Measurements from ENCODE around the gene CACNA2D4. TPM values are rescaled to one million over a fixed set of nuclear protein-coding genes. Genes with fewer than 3 reads are reported as not detected.

CACNA2D4 gene
- total and polyA plus RNA-seq, 2 of the 13 experiments (the other 11 are each of a cell fraction or from before 2014, with no cell fraction given), result 14.2 to 136 TPM

GRCh38 chr12:1760566-1761382 is 157.7 kb downstream of the CACNA2D4 start (continued):
- TF ChIP-seq, protein P1, sequence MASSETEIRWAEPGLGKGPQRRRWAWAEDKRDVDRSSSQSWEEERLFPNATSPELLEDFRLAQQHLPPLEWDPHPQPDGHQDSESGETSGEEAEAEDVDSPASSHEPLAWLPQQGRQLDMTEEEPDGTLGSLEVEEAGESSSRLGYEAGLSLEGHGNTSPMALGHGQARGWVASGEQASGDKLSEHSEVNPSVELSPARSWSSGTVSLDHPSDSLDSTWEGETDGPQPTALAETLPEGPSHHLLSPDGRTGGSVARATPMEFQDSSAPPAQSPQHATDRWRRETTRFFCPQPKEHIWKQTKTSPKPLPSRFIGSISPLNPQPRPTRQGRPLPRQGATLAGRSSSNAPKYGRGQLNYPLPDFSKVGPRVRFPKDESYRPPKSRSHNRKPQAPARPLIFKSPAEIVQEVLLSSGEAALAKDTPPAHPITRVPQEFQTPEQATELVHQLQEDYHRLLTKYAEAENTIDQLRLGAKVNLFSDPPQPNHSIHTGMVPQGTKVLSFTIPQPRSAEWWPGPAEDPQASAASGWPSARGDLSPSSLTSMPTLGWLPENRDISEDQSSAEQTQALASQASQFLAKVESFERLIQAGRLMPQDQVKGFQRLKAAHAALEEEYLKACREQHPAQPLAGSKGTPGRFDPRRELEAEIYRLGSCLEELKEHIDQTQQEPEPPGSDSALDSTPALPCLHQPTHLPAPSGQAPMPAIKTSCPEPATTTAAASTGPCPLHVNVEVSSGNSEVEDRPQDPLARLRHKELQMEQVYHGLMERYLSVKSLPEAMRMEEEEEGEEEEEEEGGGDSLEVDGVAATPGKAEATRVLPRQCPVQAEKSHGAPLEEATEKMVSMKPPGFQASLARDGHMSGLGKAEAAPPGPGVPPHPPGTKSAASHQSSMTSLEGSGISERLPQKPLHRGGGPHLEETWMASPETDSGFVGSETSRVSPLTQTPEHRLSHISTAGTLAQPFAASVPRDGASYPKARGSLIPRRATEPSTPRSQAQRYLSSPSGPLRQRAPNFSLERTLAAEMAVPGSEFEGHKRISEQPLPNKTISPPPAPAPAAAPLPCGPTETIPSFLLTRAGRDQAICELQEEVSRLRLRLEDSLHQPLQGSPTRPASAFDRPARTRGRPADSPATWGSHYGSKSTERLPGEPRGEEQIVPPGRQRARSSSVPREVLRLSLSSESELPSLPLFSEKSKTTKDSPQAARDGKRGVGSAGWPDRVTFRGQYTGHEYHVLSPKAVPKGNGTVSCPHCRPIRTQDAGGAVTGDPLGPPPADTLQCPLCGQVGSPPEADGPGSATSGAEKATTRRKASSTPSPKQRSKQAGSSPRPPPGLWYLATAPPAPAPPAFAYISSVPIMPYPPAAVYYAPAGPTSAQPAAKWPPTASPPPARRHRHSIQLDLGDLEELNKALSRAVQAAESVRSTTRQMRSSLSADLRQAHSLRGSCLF (CRISPR knock-in tag; IDR thresholded peaks at IDR 0.05; ENCODE audit: borderline replicate concordance), result no peak
- 0 out of 2 replicates have a peak, but pooled peaks have one; percentile 63 for TF ChIP-seq NFKBIZ (CRISPR knock-in tag; IDR thresholded peaks at IDR 0.05)
- peak; percentile 91 for TF ChIP-seq RARA (CRISPR knock-in tag; IDR thresholded peaks at IDR 0.05)
- TF ChIP-seq ZNF615 (CRISPR knock-in tag; IDR thresholded peaks at IDR 0.05; ENCODE audit: borderline replicate concordance), result no peak
- TF ChIP-seq SMAD3 (CRISPR knock-in tag; IDR thresholded peaks at IDR 0.05), result no peak
- TF ChIP-seq, protein P2, sequence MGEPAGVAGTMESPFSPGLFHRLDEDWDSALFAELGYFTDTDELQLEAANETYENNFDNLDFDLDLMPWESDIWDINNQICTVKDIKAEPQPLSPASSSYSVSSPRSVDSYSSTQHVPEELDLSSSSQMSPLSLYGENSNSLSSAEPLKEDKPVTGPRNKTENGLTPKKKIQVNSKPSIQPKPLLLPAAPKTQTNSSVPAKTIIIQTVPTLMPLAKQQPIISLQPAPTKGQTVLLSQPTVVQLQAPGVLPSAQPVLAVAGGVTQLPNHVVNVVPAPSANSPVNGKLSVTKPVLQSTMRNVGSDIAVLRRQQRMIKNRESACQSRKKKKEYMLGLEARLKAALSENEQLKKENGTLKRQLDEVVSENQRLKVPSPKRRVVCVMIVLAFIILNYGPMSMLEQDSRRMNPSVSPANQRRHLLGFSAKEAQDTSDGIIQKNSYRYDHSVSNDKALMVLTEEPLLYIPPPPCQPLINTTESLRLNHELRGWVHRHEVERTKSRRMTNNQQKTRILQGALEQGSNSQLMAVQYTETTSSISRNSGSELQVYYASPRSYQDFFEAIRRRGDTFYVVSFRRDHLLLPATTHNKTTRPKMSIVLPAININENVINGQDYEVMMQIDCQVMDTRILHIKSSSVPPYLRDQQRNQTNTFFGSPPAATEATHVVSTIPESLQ (CRISPR knock-in tag; conservative IDR thresholded peaks at IDR 0.05), result no peak
- no peak for TF ChIP-seq POGK (CRISPR knock-in tag; conservative IDR thresholded peaks at IDR 0.05)
- TF ChIP-seq, protein P3, sequence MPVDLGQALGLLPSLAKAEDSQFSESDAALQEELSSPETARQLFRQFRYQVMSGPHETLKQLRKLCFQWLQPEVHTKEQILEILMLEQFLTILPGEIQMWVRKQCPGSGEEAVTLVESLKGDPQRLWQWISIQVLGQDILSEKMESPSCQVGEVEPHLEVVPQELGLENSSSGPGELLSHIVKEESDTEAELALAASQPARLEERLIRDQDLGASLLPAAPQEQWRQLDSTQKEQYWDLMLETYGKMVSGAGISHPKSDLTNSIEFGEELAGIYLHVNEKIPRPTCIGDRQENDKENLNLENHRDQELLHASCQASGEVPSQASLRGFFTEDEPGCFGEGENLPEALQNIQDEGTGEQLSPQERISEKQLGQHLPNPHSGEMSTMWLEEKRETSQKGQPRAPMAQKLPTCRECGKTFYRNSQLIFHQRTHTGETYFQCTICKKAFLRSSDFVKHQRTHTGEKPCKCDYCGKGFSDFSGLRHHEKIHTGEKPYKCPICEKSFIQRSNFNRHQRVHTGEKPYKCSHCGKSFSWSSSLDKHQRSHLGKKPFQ (CRISPR knock-in tag; IDR thresholded peaks at IDR 0.05; ENCODE audit: insufficient replicate concordance), result peak; percentile 26
- no peak for TF ChIP-seq ZNF337 (CRISPR knock-in tag; IDR thresholded peaks at IDR 0.05; ENCODE audit: borderline replicate concordance, low read depth)
- TF ChIP-seq ZNF512B (CRISPR knock-in tag; IDR thresholded peaks at IDR 0.05; ENCODE audit: borderline replicate concordance), result no peak
- TF ChIP-seq GATAD1 (CRISPR knock-in tag; IDR thresholded peaks at IDR 0.05), result peak; percentile 31; the same call in 1 of the 2 replicates
- no peak for TF ChIP-seq EED (CRISPR knock-in tag; IDR thresholded peaks at IDR 0.05)
